NCI-H187 treated with DMSO at 0.1 percent for 48 hours (cell line): ENCODE results near the gene PELI2.

Experiments used
- DNase-seq: peaks from one replicate; lab custom pipeline; 2025; lab: John Stamatoyannopoulos, UW

PELI2 gene

GRCh38 chr14:56173365-56173922 is 55.2 kb downstream of the PELI2 start:
- DNase-seq = no peak

GRCh38 chr14:56175773-56176172 is 57.6 kb downstream of the PELI2 start:
- DNase-seq = no peak

GRCh38 chr14:56176530-56176929 is 58.3 kb downstream of the PELI2 start:
- peak; percentile 19 for DNase-seq

- DNase-seq = no peak
Measured at GRCh38 chr14:56177036-56177435, 58.8 kb downstream of the PELI2 start.

GRCh38 chr14:56180754-56181542 is 62.7 kb downstream of the PELI2 start:
- DNase-seq = no peak

- no peak for DNase-seq
Measured at GRCh38 chr14:56181681-56182085, 63.5 kb downstream of the PELI2 start.

GRCh38 chr14:56182410-56182809 is 64.2 kb downstream of the PELI2 start:
- DNase-seq = no peak

- no peak for DNase-seq
Measured at GRCh38 chr14:56183631-56184157, 65.5 kb downstream of the PELI2 start.

GRCh38 chr14:56185992-56186391 is 67.8 kb downstream of the PELI2 start:
- no peak for DNase-seq

- DNase-seq = no peak
Measured at GRCh38 chr14:56187736-56188135, 69.5 kb downstream of the PELI2 start.

- DNase-seq = no peak
Measured at GRCh38 chr14:56189307-56189706, 71.1 kb downstream of the PELI2 start.

- no peak for DNase-seq
Measured at GRCh38 chr14:56193347-56193746, 75.1 kb downstream of the PELI2 start.

- no peak for DNase-seq
Measured at GRCh38 chr14:56194042-56194441, 75.8 kb downstream of the PELI2 start.

- no peak for DNase-seq
Measured at GRCh38 chr14:56195223-56195622, 77.0 kb downstream of the PELI2 start.

- DNase-seq = no peak
Measured at GRCh38 chr14:56195704-56196103, 77.5 kb downstream of the PELI2 start.

GRCh38 chr14:56196274-56196673 is 78.1 kb downstream of the PELI2 start:
- no peak for DNase-seq

- DNase-seq = no peak
Measured at GRCh38 chr14:56197150-56197549, 78.9 kb downstream of the PELI2 start.

GRCh38 chr14:56198438-56198837 is 80.2 kb downstream of the PELI2 start:
- DNase-seq = no peak

GRCh38 chr14:56199095-56199981 is 81.1 kb downstream of the PELI2 start:
- DNase-seq = no peak

- no peak for DNase-seq
Measured at GRCh38 chr14:56199982-56200577, 81.9 kb downstream of the PELI2 start.

GRCh38 chr14:56202256-56202655 is 84.0 kb downstream of the PELI2 start:
- no peak for DNase-seq

- no peak for DNase-seq
Measured at GRCh38 chr14:56205881-56206280, 87.7 kb downstream of the PELI2 start.
